ENCODE data around the gene CDK2AP2.

The CDK2AP2 gene

GRCh38 chr11:67482827-67483798 lies 24.8 kb downstream of the CDK2AP2 start, which contains the start of gene AIP:
AIP (plus strand) TSS chr11:67483026; CDS start chr11:67483159, 133 bp downstream.
- no peak for TF ChIP-seq EGR1 (IDR thresholded peaks at IDR 0.05)
- no peak for TF ChIP-seq REST (IDR thresholded peaks at IDR 0.05; ENCODE audit: low read depth)
- TF ChIP-seq ZBTB7A (IDR thresholded peaks at IDR 0.05; ENCODE audit: low read depth): peak; percentile 89
- peak; percentile 59 for TF ChIP-seq CREB1 (IDR thresholded peaks at IDR 0.05; ENCODE audit: low read depth)
- 0 out of 2 replicates have a peak, but pooled peaks have one; percentile 35 for TF ChIP-seq TEAD4 (IDR thresholded peaks at IDR 0.05)
- TF ChIP-seq TAF1 (IDR thresholded peaks at IDR 0.05; ENCODE audit: low read depth): peak; percentile 57
- peak; percentile 38; the same call in 1 of the 2 replicates for TF ChIP-seq TCF12 (IDR thresholded peaks at IDR 0.05; ENCODE audit: low read depth)
- TF ChIP-seq YY1 (IDR thresholded peaks at IDR 0.05; ENCODE audit: low read depth): peak; percentile 99
- peak; percentile 100 for TF ChIP-seq MAX (IDR thresholded peaks at IDR 0.05)
- no peak for TF ChIP-seq FOXM1 (IDR thresholded peaks at IDR 0.05; ENCODE audit: borderline replicate concordance, low read depth)

GRCh38 chr11:67482275-67482826 lies 25.6 kb downstream of the CDK2AP2 start:
- TF ChIP-seq EP300 (IDR thresholded peaks at IDR 0.05; ENCODE audit: borderline replicate concordance) (no peak), REST (IDR thresholded peaks at IDR 0.05; ENCODE audit: low read depth) (no peak), ZBTB7A (IDR thresholded peaks at IDR 0.05; ENCODE audit: low read depth) (no peak), RAD21 (IDR thresholded peaks at IDR 0.05; ENCODE audit: low read depth) (no peak), FOXM1 (IDR thresholded peaks at IDR 0.05; ENCODE audit: borderline replicate concordance, low read depth) (no peak), TEAD4 (IDR thresholded peaks at IDR 0.05) (no peak), MAX (IDR thresholded peaks at IDR 0.05) (no peak), EGR1 (IDR thresholded peaks at IDR 0.05) (no peak)

GRCh38 chr11:67472882-67473281 lies 35.1 kb downstream of the CDK2AP2 start:
- TF ChIP-seq TEAD4 (IDR thresholded peaks at IDR 0.05) (no peak), EGR1 (IDR thresholded peaks at IDR 0.05) (no peak), REST (IDR thresholded peaks at IDR 0.05; ENCODE audit: low read depth) (no peak), USF1 (IDR thresholded peaks at IDR 0.05) (no peak), FOXM1 (IDR thresholded peaks at IDR 0.05; ENCODE audit: borderline replicate concordance, low read depth) (no peak), RAD21 (IDR thresholded peaks at IDR 0.05; ENCODE audit: low read depth) (no peak), YY1 (IDR thresholded peaks at IDR 0.05; ENCODE audit: low read depth) (no peak), TAF1 (IDR thresholded peaks at IDR 0.05; ENCODE audit: low read depth) (no peak), CREB1 (IDR thresholded peaks at IDR 0.05; ENCODE audit: low read depth) (no peak), EP300 (IDR thresholded peaks at IDR 0.05; ENCODE audit: borderline replicate concordance) (no peak), ZBTB7A (IDR thresholded peaks at IDR 0.05; ENCODE audit: low read depth) (no peak), CEBPB (IDR thresholded peaks at IDR 0.05) (no peak), NFIC (IDR thresholded peaks at IDR 0.05) (no peak), TCF12 (IDR thresholded peaks at IDR 0.05; ENCODE audit: low read depth) (no peak), MAX (IDR thresholded peaks at IDR 0.05) (no peak)
